ENCODE data around the gene SH3PXD2B.

Gene SH3PXD2B

GRCh38 chr5:172404746-172405145 lies 49.6 kb downstream of the SH3PXD2B start:
- Histone ChIP-seq H3K4me3 (replicated peaks; ENCODE audit: insufficient read depth, low read length) (no peak overlapping the region), H3K27me3 (ENCODE audit: insufficient read depth, poor library complexity, severe bottlenecking) (peaks cover 4% of the 10 kb centered on the region), H3K27ac (replicated peaks) (no peak overlapping the region)
- TF ChIP-seq REST (IDR thresholded peaks at IDR 0.05; ENCODE audit: insufficient replicate concordance, low read depth), result no peak
- TF ChIP-seq POLR2AphosphoS5 (IDR thresholded peaks at IDR 0.05; ENCODE audit: low read depth), result no peak
- no peak for TF ChIP-seq SPI1 (IDR thresholded peaks at IDR 0.05; ENCODE audit: borderline replicate concordance, low read depth)
- no peak for TF ChIP-seq CTCF (IDR thresholded peaks at IDR 0.05; ENCODE audit: insufficient read depth, low read length)
- no peak for TF ChIP-seq GABPA (IDR thresholded peaks at IDR 0.05; ENCODE audit: low read depth)
- DNase-seq (ENCODE audit: low read depth in 1 of 2, low spot score in 1 of 2), result no peak

- H3K27ac ChIP-seq (replicated peaks), result no peak overlapping the region
- TF ChIP-seq GABPA (IDR thresholded peaks at IDR 0.05; ENCODE audit: low read depth) (no peak), CTCF (IDR thresholded peaks at IDR 0.05; ENCODE audit: insufficient read depth, low read length) (no peak), REST (IDR thresholded peaks at IDR 0.05; ENCODE audit: insufficient replicate concordance, low read depth) (no peak), POLR2AphosphoS5 (IDR thresholded peaks at IDR 0.05; ENCODE audit: low read depth) (no peak), SPI1 (IDR thresholded peaks at IDR 0.05; ENCODE audit: borderline replicate concordance, low read depth) (no peak)
- no peak overlapping the region for H3K4me3 ChIP-seq (replicated peaks; ENCODE audit: insufficient read depth, low read length)
- no peak for DNase-seq (ENCODE audit: low read depth in 1 of 2, low spot score in 1 of 2)
- H3K27me3 ChIP-seq (ENCODE audit: insufficient read depth, poor library complexity, severe bottlenecking), result peaks cover 4% of the 10 kb centered on the region
These were observed 50.5 kb downstream of the SH3PXD2B start for GRCh38 chr5:172403817-172404216.

GRCh38 chr5:172403189-172403796 lies 51.0 kb downstream of the SH3PXD2B start:
- TF ChIP-seq POLR2AphosphoS5 (IDR thresholded peaks at IDR 0.05; ENCODE audit: low read depth), result no peak
- no peak for TF ChIP-seq SPI1 (IDR thresholded peaks at IDR 0.05; ENCODE audit: borderline replicate concordance, low read depth)
- TF ChIP-seq CTCF (IDR thresholded peaks at IDR 0.05; ENCODE audit: insufficient read depth, low read length), result no peak
- TF ChIP-seq GABPA (IDR thresholded peaks at IDR 0.05; ENCODE audit: low read depth), result no peak
- TF ChIP-seq REST (IDR thresholded peaks at IDR 0.05; ENCODE audit: insufficient replicate concordance, low read depth), result no peak
- Histone ChIP-seq H3K27me3 (ENCODE audit: insufficient read depth, poor library complexity, severe bottlenecking) (peaks cover 4% of the 10 kb centered on the region), H3K4me3 (replicated peaks; ENCODE audit: insufficient read depth, low read length) (no peak overlapping the region), H3K27ac (replicated peaks) (no peak overlapping the region)
- DNase-seq (ENCODE audit: low read depth in 1 of 2, low spot score in 1 of 2), result no peak
